GM23338 (cell line): Measurements from ENCODE around the gene ZCCHC17. TPM values are rescaled to one million over a fixed set of nuclear protein-coding genes. Genes with fewer than 3 reads are reported as not detected.

Experiments used
- ATAC-seq: fragments of 200-7000 bp; cut with Tn5 transposase; 3 replicates; pipeline ENCODE4 v1.9.1; 2020
- DNase-seq: peaks from one replicate; pipeline ENCODE4 v3.0.0-alpha.2; 2015; ENCODE audit warnings: low spot score
- H2AFZ ChIP-seq: fragments of 200-600 bp; sonication (generic); 2 replicates; pipeline ENCODE4 v1.8.0; 2016; ENCODE audit warnings: antibody characterized with exemption, mild to moderate bottlenecking, moderate library complexity
- H3F3A ChIP-seq: fragments of 200-600 bp; sonication (generic); replicated peaks from 2 replicates; pipeline ENCODE4 v1.8.0; 2017; ENCODE audit warnings: antibody characterized with exemption, mixed run types, low read depth
- H3K27ac ChIP-seq: fragments of 200-600 bp; sonication (generic); 2 replicates; pipeline ENCODE4 v1.6.1; 2016; ENCODE audit warnings: low read depth
- H3K27me3 ChIP-seq: fragments of 200-600 bp; sonication (generic); 2 replicates; pipeline ENCODE4 v1.8.0; 2016; ENCODE audit warnings: mild to moderate bottlenecking, mixed run types, moderate library complexity; ENCODE audit not compliant: insufficient read depth
- H3K36me3 ChIP-seq: fragments of 200-600 bp; sonication (generic); 2 replicates; pipeline ENCODE4 v1.8.0; 2016; ENCODE audit warnings: mild to moderate bottlenecking; ENCODE audit not compliant: insufficient read depth
- H3K4me1 ChIP-seq: fragments of 200-600 bp; sonication (generic); 2 replicates; pipeline ENCODE4 v1.8.0; 2016; ENCODE audit warnings: mild to moderate bottlenecking, moderate library complexity; ENCODE audit not compliant: insufficient read depth
- H3K4me2 ChIP-seq: fragments of 200-600 bp; sonication (generic); 2 replicates; pipeline ENCODE4 v1.7.1; 2017; ENCODE audit warnings: mixed run types
- H3K4me3 ChIP-seq: fragments of 200-600 bp; sonication (generic); 2 replicates; pipeline ENCODE4 v1.6.1; 2016; ENCODE audit warnings: mixed run types
- H3K79me2 ChIP-seq: fragments of 200-600 bp; sonication (generic); replicated peaks from 2 replicates; pipeline ENCODE4 v1.8.0; 2017; ENCODE audit warnings: mild to moderate bottlenecking; ENCODE audit not compliant: insufficient read depth
- H3K9me2 ChIP-seq: fragments of 200-600 bp; sonication (generic); 2 replicates; pipeline ENCODE4 v1.8.0; 2017; ENCODE audit not compliant: insufficient read depth
- H4K20me1 ChIP-seq: fragments of 200-600 bp; sonication (generic); replicated peaks from 2 replicates; pipeline ENCODE4 v1.8.0; 2017; ENCODE audit warnings: mild to moderate bottlenecking; ENCODE audit not compliant: insufficient read depth
- H3K27ac Mint-ChIP-seq: 2 replicates; pipeline ENCODE4 v1.8.0; 2020; ENCODE audit warnings: inconsistent platforms, mild to moderate bottlenecking, moderate library complexity, mixed read lengths
- H3K27me3 Mint-ChIP-seq: 3 replicates; pipeline ENCODE4 v1.8.0; 2022; ENCODE audit warnings: low read depth, mild to moderate bottlenecking, moderate library complexity, mixed read lengths, inconsistent platforms; ENCODE audit not compliant: insufficient read depth, poor library complexity
- H3K36me3 Mint-ChIP-seq: 3 replicates; pipeline ENCODE4 v1.8.0; 2021; ENCODE audit warnings: low read depth, mild to moderate bottlenecking, inconsistent platforms, moderate library complexity, mixed read lengths
- H3K4me1 Mint-ChIP-seq: 3 replicates; pipeline ENCODE4 v1.8.0; 2020; ENCODE audit warnings: mild to moderate bottlenecking, inconsistent platforms, mixed read lengths
- H3K4me3 Mint-ChIP-seq: 3 replicates; pipeline ENCODE4 v1.8.0; 2021; ENCODE audit warnings: moderate library complexity, mild to moderate bottlenecking, inconsistent platforms, mixed read lengths
- H3K9me3 Mint-ChIP-seq: 3 replicates; pipeline ENCODE4 v1.8.0; 2020; ENCODE audit warnings: moderate library complexity, mild to moderate bottlenecking, inconsistent platforms, mixed read lengths
- CREB1 ChIP-seq: fragments of 250-450 bp; sonication (Bioruptor Pico); IDR thresholded peaks from 2 replicates; pipeline ENCODE4 v1.5.0; 2020; ENCODE audit warnings: low read depth, mild to moderate bottlenecking, moderate library complexity
- CTCF ChIP-seq, 2 experiments: fragments of 200-600 bp in 1 of 2; sonication (generic) in 1 of 2; conservative IDR thresholded peaks; 2 replicates each; pipeline versions ENCODE4 v1.5.1 to v1.6.1; 2016 to 2017; ENCODE audit warnings: antibody characterized with exemption in 2 of 2, low read depth in 2 of 2, mild to moderate bottlenecking in 2 of 2, moderate library complexity in 1 of 2
- ETS1 ChIP-seq: IDR thresholded peaks from 2 replicates; pipeline ENCODE4 v1.6.1; 2016; ENCODE audit warnings: antibody characterized with exemption
- EZH2 ChIP-seq: fragments of 200-600 bp; sonication (generic); IDR thresholded peaks from one replicate; pipeline ENCODE4 v1.8.0; 2017; ENCODE audit warnings: antibody characterized with exemption, mild to moderate bottlenecking, low read depth; ENCODE audit not compliant: unreplicated experiment
- EZH2phosphoT487 ChIP-seq: fragments of 200-600 bp; sonication (generic); IDR thresholded peaks from one replicate; pipeline ENCODE4 v1.8.1; 2018; ENCODE audit warnings: antibody characterized with exemption; ENCODE audit not compliant: unreplicated experiment
- JUNB ChIP-seq: IDR thresholded peaks from one replicate; pipeline ENCODE4 v1.6.1; 2016; ENCODE audit warnings: antibody characterized with exemption; ENCODE audit not compliant: unreplicated experiment
- NANOG ChIP-seq: IDR thresholded peaks from 2 replicates; pipeline ENCODE4 v1.6.1; 2016; ENCODE audit warnings: antibody characterized with exemption, borderline replicate concordance
- POLR2AphosphoS5 ChIP-seq: IDR thresholded peaks from 2 replicates; pipeline ENCODE4 v1.6.1; 2016; ENCODE audit warnings: antibody characterized with exemption, low read depth
- REST ChIP-seq: IDR thresholded peaks from one replicate; pipeline ENCODE4 v1.6.1; 2018; ENCODE audit warnings: antibody characterized with exemption; ENCODE audit not compliant: unreplicated experiment
- STAT1 ChIP-seq: IDR thresholded peaks from one replicate; pipeline ENCODE4 v1.6.1; 2016; ENCODE audit warnings: antibody characterized with exemption; ENCODE audit not compliant: unreplicated experiment
- ZNF114 ChIP-seq: fragments of 250-450 bp; sonication (Bioruptor Pico); IDR thresholded peaks from 2 replicates; pipeline ENCODE4 v1.5.0; 2020; ENCODE audit warnings: mild to moderate bottlenecking, moderate library complexity
- ZNF331 ChIP-seq: fragments of 250-450 bp; sonication (Bioruptor Pico); IDR thresholded peaks from 2 replicates; pipeline ENCODE4 v1.5.0; 2020; ENCODE audit warnings: low read depth, mild to moderate bottlenecking, moderate library complexity
- ZNF462 ChIP-seq: fragments of 250-450 bp; sonication (Bioruptor Pico); IDR thresholded peaks from 2 replicates; pipeline ENCODE4 v1.5.0; 2020; ENCODE audit warnings: mild to moderate bottlenecking, moderate library complexity
- polyA plus RNA-seq: library from polyadenylated mRNA; unstranded; fragments of >200 nt; fragmentation: Nextera tagmentation; extraction: Ambion mirVana; gene quantifications from 2 replicates; pipeline ENCODE4 v1.2.1, GENCODE V29; 2016
- total RNA-seq: library from RNA; depleted of rRNA; stranded (reverse); fragments of >200 nt; shearing (Covaris generic); gene quantifications from 2 replicates; pipeline ENCODE4 v1.2.3, GENCODE V29; 2014

ZCCHC17 gene
- total and polyA plus RNA-seq, 2 experiments from 2014 or later: 40.1 to 134 TPM

GRCh38 chr1:31382379-31382989 lies 85.7 kb downstream of the ZCCHC17 start:
- H2AFZ ChIP-seq: no peak overlapping the region
- no peaks in the 10 kb centered on the region for H3K27me3 ChIP-seq
- no peaks in the 10 kb centered on the region for H3K36me3 Mint-ChIP-seq
- no peaks in the 10 kb centered on the region for H3K79me2 ChIP-seq
- DNase-seq (no peak), ATAC-seq (no peak)
- H3K4me3 ChIP-seq: no peak overlapping the region
- no peak overlapping the region for H3K27ac Mint-ChIP-seq
- no peaks in the 10 kb centered on the region for H3K36me3 ChIP-seq
- H3K4me1 ChIP-seq: no peaks in the 10 kb centered on the region
- H3K4me1 Mint-ChIP-seq: peaks cover 11% of the 10 kb centered on the region; the same call in 2 of the 3 replicates
- H3K27me3 Mint-ChIP-seq: peaks cover 16% of the 10 kb centered on the region
- H3K4me2 ChIP-seq: no peak overlapping the region
- H3K9me3 Mint-ChIP-seq: no peaks in the 10 kb centered on the region
- H3F3A ChIP-seq: no peaks in the 10 kb centered on the region
- TF ChIP-seq CTCF (conservative IDR thresholded peaks at IDR 0.05; ENCODE audit: low read depth in 2 of 2): no peak
- no peak for TF ChIP-seq EZH2
- no peak for TF ChIP-seq POLR2AphosphoS5
- no peak for TF ChIP-seq STAT1
- TF ChIP-seq JUNB: no peak
- no peak for TF ChIP-seq ZNF331 (CRISPR knock-in tag)
- no peak for TF ChIP-seq ZNF462 (CRISPR knock-in tag)
- no peak for TF ChIP-seq ZNF114
- TF ChIP-seq CREB1 (CRISPR knock-in tag): no peak
- TF ChIP-seq ETS1: no peak
- TF ChIP-seq NANOG: no peak
- TF ChIP-seq REST: no peak
- TF ChIP-seq EZH2phosphoT487: no peak
- no peak overlapping the region for H3K27ac ChIP-seq
- H4K20me1 ChIP-seq: no peaks in the 10 kb centered on the region
- no peak overlapping the region for H3K4me3 Mint-ChIP-seq
- H3K9me2 ChIP-seq: no peaks in the 10 kb centered on the region
